Pancreas (tissue), 10 donors: ENCODE results near the gene CLEC4D. TPM values are rescaled to one million over a fixed set of nuclear protein-coding genes. Genes with fewer than 3 reads are reported as not detected.
A peak's percentile ranks its signal among the peaks of the same experiment; 100 is the strongest.
"Not testable (repeated sequence)": the region's sequence is repeated elsewhere in the genome, so short reads cannot be mapped to it uniquely, and the experiment has no call there.

Experiments used
- ATAC-seq, 4 donors: fragments of 200-7000 bp; cut with Tn5 transposase; one replicate each; pipeline versions ENCODE4 v1.8.0 to v1.9.1; 2020; ENCODE audit warnings: mild to moderate bottlenecking in 4 of 4, moderate library complexity in 4 of 4
- DNase-seq, 6 donors: peaks; one replicate each; pipeline ENCODE4 v3.0.0-alpha.2; 2020
- FAIRE-seq: peaks from 2 replicates; lab custom pipeline; 2012; peaks lifted over from hg19 to GRCh38; lab: Jason Lieb, UNC
- H3K27ac ChIP-seq, 4 donors: fragments of 200-600 bp; sonication (generic); 1 replicate in 3 of 4; 2 replicates in 1 of 4; pipeline versions ENCODE4 v1.5.0 to v1.8.0; 2020
- H3K27me3 ChIP-seq, 4 donors: fragments of 200-600 bp; one replicate each; pipeline ENCODE4 v1.8.0; 2021
- H3K36me3 ChIP-seq, 3 donors: fragments of 200-600 bp; sonication (generic) in 1 of 3; one replicate each; pipeline versions ENCODE4 v1.5.0 to v1.8.0; 2020 to 2021
- H3K4me1 ChIP-seq, 3 donors: fragments of 200-600 bp; one replicate each; pipeline ENCODE4 v1.8.0; 2021
- H3K4me3 ChIP-seq, 4 donors: fragments of 200-600 bp; sonication (generic) in 2 of 4; one replicate each; pipeline versions ENCODE4 v1.5.0 to v1.8.0; 2020 to 2021
- H3K9me3 ChIP-seq, 4 donors: fragments of 200-600 bp; one replicate each; pipeline ENCODE4 v1.8.0; 2021
- WGBS, 2 donors: extraction: QIAGEN DNeasy Blood & Tissue Kit; methylation state at CpG; one replicate each; pipeline ENCODE4 v1.1.7; 2013; 5-methylcytosine and 5-hydroxymethylcytosine counted together
- intact Hi-C, 3 donors: fragments of 100-400 bp; cut with DNase I; formaldehyde crosslinking; loops; one replicate each; pipeline versions ENCODE4 v1.11.1 to v1.14.2; 2022
- polyA plus RNA-seq, 2 donors: library from polyadenylated mRNA; stranded (reverse); fragments of 200-250 nt; gene quantifications; one replicate each; pipeline ENCODE4 v1.2.3, GENCODE V29; 2013
- total RNA-seq, 6 donors: library from RNA; stranded (reverse); fragmentation: NEBNext Ultra II Directional in 4 of 6; extraction: Animal tissue kit (Norgen Biotek cat#: 25700) in 4 of 6; gene quantifications; one replicate each; pipeline versions ENCODE4 v1.2.1 to v1.2.4, GENCODE V29; 2021 to 2023
- TF ChIP-seq, protein P1 (sequence below), 4 donors: fragments of 200-600 bp; sonication (generic) in 3 of 4; IDR thresholded peaks; one replicate each; pipeline versions ENCODE4 v1.5.0 to v1.8.0; 2021; ENCODE audit warnings: antibody characterized with exemption in 4 of 4
- donor health status: healthy with polysubstance abuse.
- donor health status: DM: no; HTN: no; CAD: no; lungs with moderate emphysema.
- donor health status: DM: no; HTN: no; CAD: no.
- donor health status: control.
- donor health status: control.
- donor health status: Bipolar disorder and iron deficiency.
- donor health status: DM: yes; HTN: yes; CAD: no.
- donor health status: DM: no; HTN: no; CAD: no.
- donor health status: DM: no; HTN: no; CAD: no.
- donor health status: DM: yes; HTN: yes; CAD: no.

Gene CLEC4D
- total and polyA plus RNA-seq, 8 donors = 0.32 TPM; not detected in 7

DNA sequence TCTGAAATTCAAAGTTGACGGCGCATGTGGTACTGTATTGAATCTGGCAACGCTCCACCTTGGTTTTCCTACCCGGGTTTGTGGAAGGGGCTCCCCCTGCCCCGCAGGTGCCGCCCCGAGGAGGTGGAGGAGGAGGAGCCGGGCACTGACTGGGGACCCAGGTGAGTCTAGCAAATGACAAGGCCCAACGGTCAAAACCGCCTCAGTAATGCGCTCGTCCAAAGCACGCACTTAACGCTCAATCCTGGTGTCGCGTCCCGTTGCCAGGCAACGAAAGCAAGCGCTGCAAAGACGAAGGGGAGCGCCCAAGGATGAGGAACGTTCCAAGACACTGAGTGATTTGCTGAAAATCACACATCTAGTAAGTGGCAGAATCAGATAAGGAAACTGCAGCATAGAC, 51.4 kb downstream of the CLEC4D start:
- no peak overlapping the region for H3K4me3 ChIP-seq
- H3K9me3 ChIP-seq = no peaks in the 10 kb centered on the region
- peaks cover 0 to 3% (median 0%) of the 10 kb centered on the region in 4 donors for H3K27me3 ChIP-seq
- no peak for DNase-seq
- FAIRE-seq = no peak
- H3K4me1 ChIP-seq = no peaks in the 10 kb centered on the region
- no peaks in the 10 kb centered on the region for H3K36me3 ChIP-seq
- WGBS, 2 donors = 35 to 36% methylated on average over 22 of the region's 22 CpGs
- intact Hi-C loops = no loop called here
- TF ChIP-seq, protein P1, sequence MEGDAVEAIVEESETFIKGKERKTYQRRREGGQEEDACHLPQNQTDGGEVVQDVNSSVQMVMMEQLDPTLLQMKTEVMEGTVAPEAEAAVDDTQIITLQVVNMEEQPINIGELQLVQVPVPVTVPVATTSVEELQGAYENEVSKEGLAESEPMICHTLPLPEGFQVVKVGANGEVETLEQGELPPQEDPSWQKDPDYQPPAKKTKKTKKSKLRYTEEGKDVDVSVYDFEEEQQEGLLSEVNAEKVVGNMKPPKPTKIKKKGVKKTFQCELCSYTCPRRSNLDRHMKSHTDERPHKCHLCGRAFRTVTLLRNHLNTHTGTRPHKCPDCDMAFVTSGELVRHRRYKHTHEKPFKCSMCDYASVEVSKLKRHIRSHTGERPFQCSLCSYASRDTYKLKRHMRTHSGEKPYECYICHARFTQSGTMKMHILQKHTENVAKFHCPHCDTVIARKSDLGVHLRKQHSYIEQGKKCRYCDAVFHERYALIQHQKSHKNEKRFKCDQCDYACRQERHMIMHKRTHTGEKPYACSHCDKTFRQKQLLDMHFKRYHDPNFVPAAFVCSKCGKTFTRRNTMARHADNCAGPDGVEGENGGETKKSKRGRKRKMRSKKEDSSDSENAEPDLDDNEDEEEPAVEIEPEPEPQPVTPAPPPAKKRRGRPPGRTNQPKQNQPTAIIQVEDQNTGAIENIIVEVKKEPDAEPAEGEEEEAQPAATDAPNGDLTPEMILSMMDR (IDR thresholded peaks at IDR 0.05) = no peak
- H3K27ac ChIP-seq = no peak overlapping the region
- no peak for ATAC-seq

DNA sequence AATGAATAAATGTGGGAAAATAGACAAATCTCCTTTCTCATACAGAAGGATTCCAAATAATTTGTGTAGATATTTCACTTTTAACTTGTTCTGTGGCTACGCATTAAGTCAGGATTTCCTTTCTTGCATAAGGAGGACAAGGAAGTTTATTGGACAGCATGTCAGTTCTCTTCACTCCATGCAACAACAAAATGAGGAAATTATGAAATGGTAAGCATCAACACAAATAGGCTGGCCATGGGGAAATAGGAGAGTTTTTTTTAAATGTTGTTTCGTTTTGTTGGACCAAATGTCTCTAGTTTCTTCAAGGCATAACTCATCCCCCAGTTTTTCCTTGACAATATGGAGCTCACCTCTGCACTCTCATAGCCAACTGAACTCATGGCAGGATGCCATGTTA, 52.7 kb downstream of the CLEC4D start:
- H3K27me3 ChIP-seq, H3K4me1 ChIP-seq, intact Hi-C loops, H3K4me3 ChIP-seq, DNase-seq, H3K9me3 ChIP-seq, FAIRE-seq, H3K27ac ChIP-seq, H3K36me3 ChIP-seq: not testable (repeated sequence)
- ATAC-seq = peak in 2 of 4 donors; percentile 32 to 47
- 68 to 69% methylated on average over 2 of the region's 2 CpGs for WGBS, 2 donors

DNA sequence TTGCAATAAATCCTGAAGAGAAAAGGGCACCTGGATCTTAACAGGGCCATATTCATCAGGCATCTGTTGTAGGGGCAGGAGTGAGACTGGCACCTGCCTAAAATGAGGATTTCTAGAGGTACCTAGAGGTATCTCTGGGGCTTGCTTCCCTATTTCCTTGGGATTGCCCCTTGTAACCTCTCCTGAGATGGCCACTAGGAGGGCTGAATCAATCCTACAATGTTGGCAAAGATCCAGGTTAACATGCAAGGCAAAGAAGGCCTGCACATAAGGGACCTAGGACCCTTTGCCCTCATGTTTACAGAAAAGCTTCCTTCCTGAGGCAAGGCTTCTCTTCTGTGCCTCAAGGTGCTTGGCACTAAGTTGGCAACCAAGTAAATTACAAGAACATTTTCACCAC, 53.2 kb downstream of the CLEC4D start:
- Histone ChIP-seq H3K4me1 (no peaks in the 10 kb centered on the region), H3K27ac (no peak overlapping the region), H3K36me3 (no peaks in the 10 kb centered on the region), H3K27me3 (peaks cover 0 to 3% (median 0%) of the 10 kb centered on the region in 4 donors), H3K4me3 (no peak overlapping the region), H3K9me3 (no peaks in the 10 kb centered on the region)
- DNase-seq (no peak), ATAC-seq (no peak), FAIRE-seq (no peak)
- intact Hi-C loops = no loop called here
- TF ChIP-seq, protein P1 (IDR thresholded peaks at IDR 0.05) = no peak

Other genes with a start within 250 kb of the CLEC4D start
- not detected for gene CLEC6A, start 57.5 kb upstream of the CLEC4D start, total RNA-seq
- gene CLEC6A, start 57.5 kb upstream of the CLEC4D start, polyA plus RNA-seq = not detected
- gene CLEC4E, start 27.4 kb downstream of the CLEC4D start, total RNA-seq = 1 to 10 TPM in 2 of 6 donors, under 1 TPM in 2, not detected in 2; 0.35 to 1.7 (median 0.94) TPM
- under 1 TPM; 0.19 to 0.68 TPM for gene CLEC4E, start 27.4 kb downstream of the CLEC4D start, polyA plus RNA-seq
- gene AICDA, start 99.4 kb downstream of the CLEC4D start, total RNA-seq = not detected
- not detected for gene AICDA, start 99.4 kb downstream of the CLEC4D start, polyA plus RNA-seq
- 10 to 100 TPM in 3 of 6 donors, 1 to 10 TPM in 1, under 1 TPM in 2; 0.19 to 14.7 (median 6.4) TPM for gene MFAP5, start 149.3 kb downstream of the CLEC4D start, total RNA-seq
- 1 to 10 TPM; 3.5 to 5.7 TPM for gene MFAP5, start 149.3 kb downstream of the CLEC4D start, polyA plus RNA-seq
- 10 to 100 TPM in 1 of 6 donors, 1 to 10 TPM in 5; 5.1 to 12.4 (median 8.4) TPM for gene RIMKLB, start 184.5 kb downstream of the CLEC4D start, total RNA-seq
- gene RIMKLB, start 184.5 kb downstream of the CLEC4D start, polyA plus RNA-seq = 10 to 100 TPM; 32.9 to 46.2 TPM